ENCODE data around the gene PLEKHN1.

- no peak for TF ChIP-seq POLR2AphosphoS5 (IDR thresholded peaks at IDR 0.05)
- no peak for TF ChIP-seq CTCF (IDR thresholded peaks at IDR 0.05)
- TF ChIP-seq POLR2A (IDR thresholded peaks at IDR 0.05) = no peak
Measured at GRCh38 chr1:967466-968343, 1.4 kb downstream of the PLEKHN1 start.
